CD4-positive, alpha-beta T cell (primary cell): ENCODE measurements around the gene MX2. TPM values are rescaled to one million over a fixed set of nuclear protein-coding genes. Genes with fewer than 3 reads are reported as not detected.

Source experiments
- ATAC-seq: fragments of 200-7000 bp; cut with Tn5 transposase; one replicate; pipeline ENCODE4 v1.10.0; 2022; ENCODE audit warnings: mild to moderate bottlenecking; ENCODE audit not compliant: poor library complexity
- CTCF ChIA-PET: fragments of 350-600 bp; sonication (Branson Sonifier 250); formaldehyde crosslinking; loops from one replicate; lab custom pipeline; 2021; ENCODE audit warnings: antibody characterized with exemption, inconsistent platforms; lab: Charles Lee
- POLR2A ChIA-PET: fragments of 350-600 bp; sonication (Branson Sonifier 250); formaldehyde crosslinking; loops from one replicate; lab custom pipeline; 2021; ENCODE audit warnings: antibody characterized with exemption, inconsistent platforms; lab: Charles Lee
- DNase-seq, 14 experiments: peaks; one replicate each; pipeline ENCODE4 v3.0.0-alpha.2; 2013 to 2020; ENCODE audit warnings: mixed read lengths in 2 of 14
- H3K27ac ChIP-seq, 2 donors: one replicate each; pipeline versions ENCODE4 v1.5.1 to v1.7.0; 2013; ENCODE audit warnings: low read length in 2 of 2, low read depth in 1 of 2, mild to moderate bottlenecking in 1 of 2
- H3K27me3 ChIP-seq, 2 experiments: 1 replicate in 1 of 2; 2 replicates in 1 of 2; pipeline versions ENCODE4 v1.6.1 to v1.7.0; 2013; ENCODE audit warnings: low read length in 2 of 2, control low read depth in 1 of 2, mild to moderate bottlenecking in 1 of 2, moderate library complexity in 1 of 2; ENCODE audit not compliant: insufficient read depth in 2 of 2, control insufficient read depth in 1 of 2
- H3K36me3 ChIP-seq: one replicate; pipeline ENCODE4 v1.6.1; 2013; ENCODE audit warnings: low read length, control low read depth; ENCODE audit not compliant: insufficient read depth
- H3K4me1 ChIP-seq: one replicate; pipeline ENCODE4 v1.6.1; 2013; ENCODE audit warnings: low read length, control low read depth; ENCODE audit not compliant: insufficient read depth
- H3K4me3 ChIP-seq: one replicate; pipeline ENCODE4 v1.5.1; 2013; ENCODE audit warnings: mild to moderate bottlenecking, low read length, moderate library complexity
- H3K9me3 ChIP-seq, 2 experiments: 1 replicate in 1 of 2; 2 replicates in 1 of 2; pipeline versions ENCODE4 v1.6.1 to v1.7.0; 2013; ENCODE audit warnings: low read length in 2 of 2, mild to moderate bottlenecking in 2 of 2, control low read depth in 1 of 2, moderate library complexity in 1 of 2; ENCODE audit not compliant: control insufficient read depth in 1 of 2, insufficient read depth in 1 of 2
- H3K27ac Mint-ChIP-seq: one replicate; pipeline ENCODE4 v1.8.0; 2020; ENCODE audit warnings: mixed read lengths
- H3K27me3 Mint-ChIP-seq: one replicate; pipeline ENCODE4 v1.8.0; 2021; ENCODE audit warnings: mixed read lengths
- H3K36me3 Mint-ChIP-seq: one replicate; pipeline ENCODE4 v1.8.0; 2021; ENCODE audit warnings: low read depth, mixed read lengths
- H3K4me1 Mint-ChIP-seq: one replicate; pipeline ENCODE4 v1.8.0; 2021; ENCODE audit warnings: low read depth, mixed read lengths
- H3K4me3 Mint-ChIP-seq: one replicate; pipeline ENCODE4 v1.8.0; 2020; ENCODE audit warnings: mild to moderate bottlenecking, mixed read lengths
- H3K9me3 Mint-ChIP-seq: one replicate; pipeline ENCODE4 v1.8.0; 2020; ENCODE audit warnings: mixed read lengths
- CTCF ChIP-seq: fragments of 200-600 bp; IDR thresholded peaks from one replicate; pipeline ENCODE4 v1.8.0; 2022; ENCODE audit warnings: antibody characterized with exemption, mild to moderate bottlenecking
- intact Hi-C, 2 experiments: fragments of 100-400 bp; cut with DNase I in 1 of 2; cut with micrococcal nuclease in 1 of 2; formaldehyde crosslinking; loops; one replicate each; pipeline versions ENCODE4 v1.15.1 to v1.9.0; 2023 to 2025; cut with DNase I, micrococcal nuclease
- total RNA-seq, 174 experiments: library from RNA in 2 of 174; stranded (reverse) in 2 of 174; gene quantifications; one replicate each; pipeline ENCODE4 v1.2.3 and lab custom pipeline; 2021 to 2026

The MX2 gene
- total RNA-seq, 2 experiments from 2014 or later = 77.8 to 87.1 TPM

GRCh38 chr21:41316200-41317062 lies 45.4 kb upstream of the MX2 start, which contains the start of gene FAM3B:
Gene FAM3B, plus strand, starts transcription at chr21:41316801. Its CDS starts 79 bp downstream, at chr21:41316880.
- Histone ChIP-seq H3K27me3 (peaks cover 23 to 43% of the 10 kb centered on the region in 2 experiments), H3K27ac (no peak within 1 kb of the TSS), H3K9me3 (peaks cover 0 to 12% of the 10 kb centered on the region in 2 experiments), H3K4me3 (peak within 1 kb of the TSS; percentile 12), H3K36me3 (no peaks in the 10 kb centered on the region), H3K4me1 (peaks cover 11% of the 10 kb centered on the region)
- Mint-ChIP-seq H3K4me1 (peaks cover 7% of the 10 kb centered on the region), H3K36me3 (no peaks in the 10 kb centered on the region), H3K27me3 (peaks cover 58% of the 10 kb centered on the region), H3K9me3 (no peaks in the 10 kb centered on the region), H3K4me3 (no peak within 1 kb of the TSS), H3K27ac (no peak within 1 kb of the TSS)
- ATAC-seq = no peak
- POLR2A ChIA-PET = no interaction called here
- no peak for DNase-seq
- TF ChIP-seq CTCF = no peak
- CTCF ChIA-PET = no interaction called here
- intact Hi-C loops = no loop called here

- intact Hi-C loops = no loop called here
- ChIA-PET POLR2A (no interaction called here), CTCF (no interaction called here)
- H3K36me3 ChIP-seq = no peaks in the 10 kb centered on the region
- Mint-ChIP-seq H3K9me3 (no peaks in the 10 kb centered on the region), H3K36me3 (no peaks in the 10 kb centered on the region), H3K27me3 (peaks cover 58% of the 10 kb centered on the region), H3K4me3 (no peak overlapping the region), H3K4me1 (peaks cover 13% of the 10 kb centered on the region), H3K27ac (no peak overlapping the region)
- H3K27ac ChIP-seq = no peak overlapping the region
- no peak for TF ChIP-seq CTCF
- peak overlapping the region; percentile 12 for H3K4me3 ChIP-seq
- DNase-seq (no peak), ATAC-seq (no peak)
- H3K4me1 ChIP-seq = peaks cover 12% of the 10 kb centered on the region
- peaks cover 0 to 12% of the 10 kb centered on the region in 2 experiments for H3K9me3 ChIP-seq
- peaks cover 23 to 43% of the 10 kb centered on the region in 2 experiments for H3K27me3 ChIP-seq
Measured at GRCh38 chr21:41317063-41317392, 44.8 kb upstream of the MX2 start.

GRCh38 chr21:41317458-41317857 lies 44.4 kb upstream of the MX2 start:
- no peak overlapping the region for H3K4me3 ChIP-seq
- ATAC-seq (no peak), DNase-seq (no peak)
- H3K27ac Mint-ChIP-seq = no peak overlapping the region
- ChIA-PET POLR2A (no interaction called here), CTCF (no interaction called here)
- H3K4me1 Mint-ChIP-seq = peaks cover 13% of the 10 kb centered on the region
- H3K9me3 ChIP-seq = peaks cover 0 to 12% of the 10 kb centered on the region in 2 experiments
- H3K27me3 Mint-ChIP-seq = peaks cover 58% of the 10 kb centered on the region
- H3K36me3 ChIP-seq = no peaks in the 10 kb centered on the region
- H3K36me3 Mint-ChIP-seq = no peaks in the 10 kb centered on the region
- H3K4me1 ChIP-seq = peaks cover 12% of the 10 kb centered on the region
- TF ChIP-seq CTCF = no peak
- peaks cover 23 to 43% of the 10 kb centered on the region in 2 experiments for H3K27me3 ChIP-seq
- no peak overlapping the region for H3K4me3 Mint-ChIP-seq
- H3K9me3 Mint-ChIP-seq = no peaks in the 10 kb centered on the region
- intact Hi-C loops = no loop called here
- H3K27ac ChIP-seq = no peak overlapping the region
